ENCODE results near the gene FAM53B.

The FAM53B gene

DNA sequence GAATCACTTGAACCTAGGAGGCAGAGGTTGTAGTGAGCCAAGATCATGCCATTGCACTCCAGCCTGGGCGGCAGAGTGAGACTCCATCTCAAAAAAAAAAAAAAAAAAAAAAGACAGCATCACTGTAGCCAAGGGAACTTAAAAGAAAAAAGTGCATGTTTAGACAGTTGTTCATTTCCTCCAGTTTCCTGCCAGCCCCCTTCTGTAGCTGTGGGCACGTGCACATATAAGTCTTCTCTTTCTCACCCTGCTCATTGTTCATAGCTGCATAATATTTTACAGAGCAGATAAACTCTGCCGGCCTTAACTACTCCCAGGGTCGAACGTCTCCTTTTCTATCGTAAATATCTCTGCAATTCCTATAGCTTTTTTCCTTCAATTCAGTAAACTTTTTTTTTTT lies 149.9 kb downstream of the FAM53B start:
- H2AK5ac ChIP-seq (ENCODE audit: low read length, severe bottlenecking), result no peak overlapping the region
- H2BK120ac ChIP-seq (ENCODE audit: low read depth, low read length), result no peak overlapping the region
- H2BK5ac ChIP-seq (ENCODE audit: low read depth, low read length, poor library complexity, severe bottlenecking), result no peak overlapping the region
- no peak overlapping the region for H3K9ac ChIP-seq (ENCODE audit: low read length)
- H3K4me1 ChIP-seq (ENCODE audit: control insufficient read depth, insufficient read depth, low read depth, low read length), result no peaks in the 10 kb centered on the region
- DNase-seq, result no peak
- peaks cover 4 to 23% of the 10 kb centered on the region in 2 experiments for H3K27me3 ChIP-seq (ENCODE audit: control insufficient read depth in 1 of 2, insufficient read depth in 1 of 2, low read length in 2 of 2)
- no peaks in the 10 kb centered on the region for H3K79me1 ChIP-seq (replicated peaks; ENCODE audit: low read length, poor library complexity, severe bottlenecking)
- peaks cover 9% of the 10 kb centered on the region for H3K9me3 ChIP-seq (ENCODE audit: control insufficient read depth, low read length)
- H4K8ac ChIP-seq (ENCODE audit: low read length), result no peak overlapping the region
- H3K36me3 ChIP-seq (ENCODE audit: control insufficient read depth in 1 of 2, insufficient read depth in 2 of 2, low read depth in 1 of 2, low read length in 2 of 2), result no peaks in the 10 kb centered on the region
- no peak overlapping the region for H2AFZ ChIP-seq (ENCODE audit: low read depth, low read length)
- H4K91ac ChIP-seq (ENCODE audit: low read length), result no peak overlapping the region
- no peak overlapping the region for H3K4ac ChIP-seq (ENCODE audit: low read depth in 1 of 2, low read length in 2 of 2)
- H2BK15ac ChIP-seq (ENCODE audit: low read depth, poor library complexity, severe bottlenecking), result no peak overlapping the region
- H2BK12ac ChIP-seq (ENCODE audit: low read length in 2 of 2), result no peak overlapping the region
- H3K27ac ChIP-seq (ENCODE audit: low read length, poor library complexity, severe bottlenecking), result no peak overlapping the region
- H3K18ac ChIP-seq (ENCODE audit: low read depth in 1 of 2, low read length in 2 of 2), result no peak overlapping the region
- H3K4me2 ChIP-seq (ENCODE audit: low read length, poor library complexity, severe bottlenecking), result no peak overlapping the region
- no peak overlapping the region for H3K14ac ChIP-seq (ENCODE audit: low read length in 2 of 2)
- no peak overlapping the region for H3K4me3 ChIP-seq (ENCODE audit: insufficient read depth in 1 of 2, low read depth in 1 of 2, low read length in 2 of 2)
- 85% methylated on average over 5 of the region's 6 CpGs for WGBS
- H3K23ac ChIP-seq (ENCODE audit: low read length in 2 of 2), result no peak overlapping the region

DNA sequence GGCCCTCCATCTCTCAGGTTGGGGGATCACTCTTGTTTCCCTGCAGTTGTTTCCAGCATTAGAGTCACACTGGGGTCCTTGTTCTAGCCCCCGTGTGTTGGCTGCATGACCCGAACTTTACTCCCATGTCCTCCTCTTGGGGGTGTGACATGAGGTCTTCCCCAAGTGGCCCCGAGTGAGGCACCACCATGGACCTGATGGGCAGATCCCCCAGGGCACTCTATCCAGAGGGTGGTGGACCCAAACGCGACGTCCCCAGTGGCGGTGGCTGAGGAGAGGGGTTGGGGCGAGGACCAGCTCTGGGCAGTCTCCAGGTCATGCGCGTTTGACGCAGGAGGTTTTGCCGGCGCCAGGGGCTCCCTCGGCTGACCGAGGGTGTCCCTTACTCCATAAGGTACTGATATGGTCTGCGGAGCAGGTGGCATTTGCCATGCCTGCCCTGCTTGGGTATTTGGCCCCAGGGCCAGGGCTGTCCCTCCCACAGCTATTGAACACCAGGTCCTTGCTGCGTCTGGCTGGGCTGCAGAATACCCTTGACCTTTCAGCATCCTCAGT lies 150.7 kb downstream of the FAM53B start:
- H3K9me3 ChIP-seq (ENCODE audit: control insufficient read depth, low read length), result peaks cover 9% of the 10 kb centered on the region
- no peak overlapping the region for H3K4me3 ChIP-seq (ENCODE audit: insufficient read depth in 1 of 2, low read depth in 1 of 2, low read length in 2 of 2)
- no peaks in the 10 kb centered on the region for H3K79me1 ChIP-seq (replicated peaks; ENCODE audit: low read length, poor library complexity, severe bottlenecking)
- H3K27me3 ChIP-seq (ENCODE audit: control insufficient read depth in 1 of 2, insufficient read depth in 1 of 2, low read length in 2 of 2), result peaks cover 4 to 20% of the 10 kb centered on the region in 2 experiments
- H3K36me3 ChIP-seq (ENCODE audit: control insufficient read depth in 1 of 2, insufficient read depth in 2 of 2, low read depth in 1 of 2, low read length in 2 of 2), result no peaks in the 10 kb centered on the region
- H2BK5ac ChIP-seq (ENCODE audit: low read depth, low read length, poor library complexity, severe bottlenecking), result no peak overlapping the region
- H2BK120ac ChIP-seq (ENCODE audit: low read depth, low read length), result no peak overlapping the region
- no peak overlapping the region for H4K8ac ChIP-seq (ENCODE audit: low read length)
- no peak overlapping the region for H2BK12ac ChIP-seq (ENCODE audit: low read length in 2 of 2)
- no peak overlapping the region for H2AFZ ChIP-seq (ENCODE audit: low read depth, low read length)
- no peak overlapping the region for H3K14ac ChIP-seq (ENCODE audit: low read length in 2 of 2)
- no peak overlapping the region for H2AK5ac ChIP-seq (ENCODE audit: low read length, severe bottlenecking)
- no peak for DNase-seq
- WGBS, result 94% methylated on average over 17 of the region's 17 CpGs
- H3K9ac ChIP-seq (ENCODE audit: low read length), result no peak overlapping the region
- H3K23ac ChIP-seq (ENCODE audit: low read length in 2 of 2), result no peak overlapping the region
- peak overlapping the region; percentile 15 for H2BK15ac ChIP-seq (ENCODE audit: low read depth, poor library complexity, severe bottlenecking)
- peak overlapping the region; percentile 15 for H4K91ac ChIP-seq (ENCODE audit: low read length)
- no peak overlapping the region for H3K4ac ChIP-seq (ENCODE audit: low read depth in 1 of 2, low read length in 2 of 2)
- H3K27ac ChIP-seq (ENCODE audit: low read length, poor library complexity, severe bottlenecking), result no peak overlapping the region
- peaks cover 4% of the 10 kb centered on the region for H3K4me1 ChIP-seq (ENCODE audit: control insufficient read depth, insufficient read depth, low read depth, low read length)
- H3K18ac ChIP-seq (ENCODE audit: low read depth in 1 of 2, low read length in 2 of 2), result no peak overlapping the region
- H3K4me2 ChIP-seq (ENCODE audit: low read length, poor library complexity, severe bottlenecking), result no peak overlapping the region

DNA sequence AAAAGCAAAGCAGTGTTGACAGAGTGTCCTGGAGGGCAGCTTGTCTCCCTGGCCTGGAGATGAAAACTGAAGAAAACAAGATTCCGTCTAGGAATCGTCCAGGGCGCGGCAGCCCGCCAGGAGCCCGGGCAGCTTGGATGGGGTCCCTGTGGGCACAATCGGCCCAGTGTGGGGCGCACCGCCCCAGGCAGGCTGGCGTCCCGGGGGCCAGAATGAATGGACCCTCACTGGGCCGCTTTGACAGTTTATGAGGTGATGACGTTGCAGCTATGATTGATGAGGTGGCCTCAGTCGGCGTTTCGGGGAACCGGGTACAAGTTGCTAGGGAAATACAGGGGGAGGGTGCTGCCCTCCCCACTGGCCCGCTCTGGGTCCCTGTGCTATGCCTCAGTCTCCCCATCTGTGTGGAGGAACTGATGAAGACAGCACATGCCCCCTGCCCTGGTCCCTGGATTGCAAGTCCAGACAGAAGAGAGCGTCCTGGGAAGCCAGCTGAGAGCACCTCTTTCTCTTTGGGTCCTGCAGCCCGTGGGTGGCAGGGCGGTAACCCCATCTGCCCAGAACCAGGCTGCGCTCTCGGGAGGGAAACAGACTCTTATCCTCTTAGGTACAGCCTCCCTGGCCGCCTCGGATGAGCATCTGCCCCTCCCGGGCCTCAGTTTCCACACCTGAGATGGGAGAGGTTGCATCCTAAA lies 151.3 kb downstream of the FAM53B start:
- Histone ChIP-seq H4K8ac (ENCODE audit: low read length) (no peak overlapping the region), H3K23ac (ENCODE audit: low read length in 2 of 2) (no peak overlapping the region), H3K14ac (ENCODE audit: low read length in 2 of 2) (no peak overlapping the region), H3K27me3 (ENCODE audit: control insufficient read depth in 1 of 2, insufficient read depth in 1 of 2, low read length in 2 of 2) (peaks cover 4 to 22% of the 10 kb centered on the region in 2 experiments), H2AFZ (ENCODE audit: low read depth, low read length) (no peak overlapping the region), H3K9ac (ENCODE audit: low read length) (no peak overlapping the region), H3K27ac (ENCODE audit: low read length, poor library complexity, severe bottlenecking) (no peak overlapping the region), H4K91ac (ENCODE audit: low read length) (no peak overlapping the region), H2BK15ac (ENCODE audit: low read depth, poor library complexity, severe bottlenecking) (no peak overlapping the region), H3K36me3 (ENCODE audit: control insufficient read depth in 1 of 2, insufficient read depth in 2 of 2, low read depth in 1 of 2, low read length in 2 of 2) (no peaks in the 10 kb centered on the region), H3K4me3 (ENCODE audit: insufficient read depth in 1 of 2, low read depth in 1 of 2, low read length in 2 of 2) (no peak overlapping the region), H2BK120ac (ENCODE audit: low read depth, low read length) (no peak overlapping the region), H3K4me2 (ENCODE audit: low read length, poor library complexity, severe bottlenecking) (no peak overlapping the region), H2AK5ac (ENCODE audit: low read length, severe bottlenecking) (no peak overlapping the region), H3K4me1 (ENCODE audit: control insufficient read depth, insufficient read depth, low read depth, low read length) (peaks cover 4% of the 10 kb centered on the region), H3K9me3 (ENCODE audit: control insufficient read depth, low read length) (peaks cover 9% of the 10 kb centered on the region), H3K18ac (ENCODE audit: low read depth in 1 of 2, low read length in 2 of 2) (no peak overlapping the region), H2BK12ac (ENCODE audit: low read length in 2 of 2) (no peak overlapping the region), H3K4ac (ENCODE audit: low read depth in 1 of 2, low read length in 2 of 2) (no peak overlapping the region), H2BK5ac (ENCODE audit: low read depth, low read length, poor library complexity, severe bottlenecking) (no peak overlapping the region), H3K79me1 (replicated peaks; ENCODE audit: low read length, poor library complexity, severe bottlenecking) (no peaks in the 10 kb centered on the region)
- WGBS, result 91% methylated on average over 26 of the region's 26 CpGs
- no peak for DNase-seq

DNA sequence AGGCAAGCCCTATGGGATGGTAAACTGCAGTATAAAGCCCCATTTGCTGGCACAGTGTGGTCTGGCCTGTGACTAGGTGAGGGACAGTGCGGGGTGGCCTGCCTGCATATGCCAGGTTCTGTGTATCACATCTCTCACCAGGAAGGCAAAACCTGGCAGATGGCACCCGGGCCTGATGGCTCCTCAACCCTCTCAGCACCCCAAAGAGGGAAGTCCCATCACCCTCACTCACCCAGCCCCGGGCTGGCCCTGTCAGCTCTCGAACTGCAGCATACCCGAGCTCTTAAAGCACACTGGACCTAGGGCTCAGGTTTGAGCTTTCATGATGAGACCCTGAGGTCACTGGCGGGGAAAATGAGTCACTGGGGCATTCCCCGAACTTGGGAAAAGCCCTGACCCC lies 152.1 kb downstream of the FAM53B start:
- no peak overlapping the region for H3K23ac ChIP-seq (ENCODE audit: low read length in 2 of 2)
- no peak overlapping the region for H3K27ac ChIP-seq (ENCODE audit: low read length, poor library complexity, severe bottlenecking)
- H3K27me3 ChIP-seq (ENCODE audit: control insufficient read depth in 1 of 2, insufficient read depth in 1 of 2, low read length in 2 of 2), result peaks cover 4 to 25% of the 10 kb centered on the region in 2 experiments
- H3K36me3 ChIP-seq (ENCODE audit: control insufficient read depth in 1 of 2, insufficient read depth in 2 of 2, low read depth in 1 of 2, low read length in 2 of 2), result no peaks in the 10 kb centered on the region
- no peaks in the 10 kb centered on the region for H3K79me1 ChIP-seq (replicated peaks; ENCODE audit: low read length, poor library complexity, severe bottlenecking)
- no peak overlapping the region for H2BK5ac ChIP-seq (ENCODE audit: low read depth, low read length, poor library complexity, severe bottlenecking)
- H2BK120ac ChIP-seq (ENCODE audit: low read depth, low read length), result no peak overlapping the region
- no peak for DNase-seq
- H2BK12ac ChIP-seq (ENCODE audit: low read length in 2 of 2), result no peak overlapping the region
- no peak overlapping the region for H3K14ac ChIP-seq (ENCODE audit: low read length in 2 of 2)
- H4K8ac ChIP-seq (ENCODE audit: low read length), result no peak overlapping the region
- no peak overlapping the region for H3K9ac ChIP-seq (ENCODE audit: low read length)
- H2AFZ ChIP-seq (ENCODE audit: low read depth, low read length), result no peak overlapping the region
- peaks cover 6% of the 10 kb centered on the region for H3K4me1 ChIP-seq (ENCODE audit: control insufficient read depth, insufficient read depth, low read depth, low read length)
- no peak overlapping the region for H2AK5ac ChIP-seq (ENCODE audit: low read length, severe bottlenecking)
- WGBS, result 88% methylated on average over 7 of the region's 7 CpGs
- no peak overlapping the region for H3K4me2 ChIP-seq (ENCODE audit: low read length, poor library complexity, severe bottlenecking)
- H3K4me3 ChIP-seq (ENCODE audit: insufficient read depth in 1 of 2, low read depth in 1 of 2, low read length in 2 of 2), result no peak overlapping the region
- no peak overlapping the region for H4K91ac ChIP-seq (ENCODE audit: low read length)
- H3K4ac ChIP-seq (ENCODE audit: low read depth in 1 of 2, low read length in 2 of 2), result no peak overlapping the region
- peaks cover 9% of the 10 kb centered on the region for H3K9me3 ChIP-seq (ENCODE audit: control insufficient read depth, low read length)
- H2BK15ac ChIP-seq (ENCODE audit: low read depth, poor library complexity, severe bottlenecking), result no peak overlapping the region
- H3K18ac ChIP-seq (ENCODE audit: low read depth in 1 of 2, low read length in 2 of 2), result no peak overlapping the region
